HFFc6 (cell line): Measurements from ENCODE around the gene EFEMP2. TPM values are rescaled to one million over a fixed set of nuclear protein-coding genes. Genes with fewer than 3 reads are reported as not detected.

ENCODE experiments used
- DNase-seq: peaks from one replicate; pipeline ENCODE4 v3.0.0-alpha.2; 2018
- H3K27ac Mint-ChIP-seq: 2 replicates; pipeline ENCODE4 v1.8.0; 2020; ENCODE audit warnings: mild to moderate bottlenecking, mixed read lengths
- H3K27me3 Mint-ChIP-seq: 2 replicates; pipeline ENCODE4 v1.8.0; 2021; ENCODE audit warnings: mild to moderate bottlenecking, moderate library complexity, mixed read lengths; ENCODE audit not compliant: insufficient read depth
- H3K36me3 Mint-ChIP-seq: 2 replicates; pipeline ENCODE4 v1.8.0; 2021; ENCODE audit warnings: low read depth, mixed read lengths
- H3K4me1 Mint-ChIP-seq: 2 replicates; pipeline ENCODE4 v1.8.0; 2020; ENCODE audit warnings: low read depth, mixed read lengths
- H3K4me3 Mint-ChIP-seq: 2 replicates; pipeline ENCODE4 v1.8.0; 2020; ENCODE audit warnings: mild to moderate bottlenecking, moderate library complexity, mixed read lengths
- H3K9me3 Mint-ChIP-seq: 2 replicates; pipeline ENCODE4 v1.8.0; 2020; ENCODE audit warnings: mild to moderate bottlenecking, mixed read lengths
- total RNA-seq, 6 experiments: library from RNA; stranded (reverse); fragmentation: NEBNext Ultra II Directional; extraction: Animal tissue kit (Norgen Biotek cat#: 25700); gene quantifications; 2 replicates in 1 of 6; 3 replicates in 5 of 6; pipeline ENCODE4 v1.2.3, GENCODE V29; 2021
- TF ChIP-seq, protein P1 (sequence below): fragments of 200-600 bp; sonication (generic); IDR thresholded peaks from 2 replicates; pipeline ENCODE4 v1.5.0; 2021; ENCODE audit warnings: antibody characterized with exemption, mild to moderate bottlenecking

EFEMP2 gene
- total RNA-seq, 6 experiments from 2014 or later, result 318 to 359 (median 329) TPM

- H3K4me1 Mint-ChIP-seq, result peaks cover 68% of the 10 kb centered on the region
- H3K9me3 Mint-ChIP-seq, result peaks cover 12% of the 10 kb centered on the region
- peaks cover 40% of the 10 kb centered on the region for H3K36me3 Mint-ChIP-seq
- H3K27ac Mint-ChIP-seq, result peak overlapping the region; percentile 95
- peak overlapping the region; percentile 97 for H3K4me3 Mint-ChIP-seq
- peak; percentile 77 for DNase-seq
- peaks cover 47% of the 10 kb centered on the region for H3K27me3 Mint-ChIP-seq
- TF ChIP-seq, protein P1, sequence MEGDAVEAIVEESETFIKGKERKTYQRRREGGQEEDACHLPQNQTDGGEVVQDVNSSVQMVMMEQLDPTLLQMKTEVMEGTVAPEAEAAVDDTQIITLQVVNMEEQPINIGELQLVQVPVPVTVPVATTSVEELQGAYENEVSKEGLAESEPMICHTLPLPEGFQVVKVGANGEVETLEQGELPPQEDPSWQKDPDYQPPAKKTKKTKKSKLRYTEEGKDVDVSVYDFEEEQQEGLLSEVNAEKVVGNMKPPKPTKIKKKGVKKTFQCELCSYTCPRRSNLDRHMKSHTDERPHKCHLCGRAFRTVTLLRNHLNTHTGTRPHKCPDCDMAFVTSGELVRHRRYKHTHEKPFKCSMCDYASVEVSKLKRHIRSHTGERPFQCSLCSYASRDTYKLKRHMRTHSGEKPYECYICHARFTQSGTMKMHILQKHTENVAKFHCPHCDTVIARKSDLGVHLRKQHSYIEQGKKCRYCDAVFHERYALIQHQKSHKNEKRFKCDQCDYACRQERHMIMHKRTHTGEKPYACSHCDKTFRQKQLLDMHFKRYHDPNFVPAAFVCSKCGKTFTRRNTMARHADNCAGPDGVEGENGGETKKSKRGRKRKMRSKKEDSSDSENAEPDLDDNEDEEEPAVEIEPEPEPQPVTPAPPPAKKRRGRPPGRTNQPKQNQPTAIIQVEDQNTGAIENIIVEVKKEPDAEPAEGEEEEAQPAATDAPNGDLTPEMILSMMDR, result peak; percentile 33; the same call in 1 of the 2 replicates
These were observed 26.9 kb upstream of the EFEMP2 start for GRCh38 chr11:65899356-65900124.

- peaks cover 47% of the 10 kb centered on the region for H3K36me3 Mint-ChIP-seq
- DNase-seq, result no peak
- H3K9me3 Mint-ChIP-seq, result peaks cover 18% of the 10 kb centered on the region
- peaks cover 54% of the 10 kb centered on the region for H3K27me3 Mint-ChIP-seq
- peak overlapping the region; percentile 99 for H3K27ac Mint-ChIP-seq
- H3K4me1 Mint-ChIP-seq, result peaks cover 70% of the 10 kb centered on the region
- H3K4me3 Mint-ChIP-seq, result peak overlapping the region; percentile 97
- TF ChIP-seq, protein P1, result no peak
These were observed 26.2 kb upstream of the EFEMP2 start for GRCh38 chr11:65898656-65899355.

GRCh38 chr11:65897020-65897471 is 24.4 kb upstream of the EFEMP2 start:
- Mint-ChIP-seq H3K27me3 (peaks cover 72% of the 10 kb centered on the region), H3K27ac (peak overlapping the region; percentile 99), H3K4me1 (peaks cover 70% of the 10 kb centered on the region), H3K36me3 (peaks cover 59% of the 10 kb centered on the region), H3K4me3 (peak overlapping the region; percentile 97), H3K9me3 (peaks cover 18% of the 10 kb centered on the region)
- DNase-seq, result no peak
- TF ChIP-seq, protein P1, result no peak

DNA sequence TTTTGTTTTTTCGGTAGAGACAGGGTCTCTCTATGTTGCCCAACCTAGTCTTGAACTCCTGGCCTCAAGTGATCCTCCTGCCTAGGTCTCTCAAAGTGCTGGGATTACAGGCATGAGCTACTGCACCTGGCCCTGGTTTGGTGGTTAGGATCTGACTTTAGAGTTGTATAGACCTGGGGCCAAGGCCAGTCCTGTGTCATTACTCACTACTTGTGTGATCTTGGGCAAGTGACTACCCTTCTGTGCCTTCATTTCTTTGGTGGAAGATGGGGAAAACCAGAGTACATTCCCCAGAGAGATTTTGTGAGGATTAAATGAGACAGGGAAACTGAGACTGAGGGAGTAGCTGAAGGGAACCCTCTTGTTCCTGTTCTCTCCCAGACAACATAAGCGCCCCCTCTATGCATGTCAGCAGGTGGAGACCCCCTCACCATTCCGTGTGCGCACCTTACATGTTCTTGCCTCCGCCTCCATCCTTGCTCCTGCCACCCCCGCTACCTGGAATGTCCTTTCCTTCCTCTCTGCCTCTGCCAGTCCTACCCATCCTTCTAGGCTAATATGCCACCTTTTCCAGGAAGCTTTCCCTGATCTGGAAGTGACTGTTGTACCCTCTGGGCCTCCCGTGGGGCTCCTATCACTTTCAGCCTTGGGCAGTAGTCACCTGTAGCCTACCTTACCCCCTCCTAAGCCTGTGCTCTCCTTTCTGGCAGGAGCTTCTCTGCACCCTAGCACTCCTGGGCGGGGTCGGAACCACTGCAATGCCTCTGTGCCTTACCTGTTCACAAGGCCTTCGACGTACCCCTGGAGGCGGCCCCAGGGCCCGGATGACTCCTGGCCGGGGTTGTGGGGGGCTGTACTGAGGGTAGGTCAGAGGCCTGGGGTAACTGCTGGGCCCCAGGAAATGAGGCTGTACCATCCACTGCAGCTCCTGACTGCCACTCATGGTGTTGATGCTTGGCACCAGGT is 23.7 kb upstream of the EFEMP2 start:
- Mint-ChIP-seq H3K27ac (peak overlapping the region; percentile 99), H3K4me1 (peaks cover 65% of the 10 kb centered on the region), H3K9me3 (peaks cover 18% of the 10 kb centered on the region), H3K4me3 (peak overlapping the region; percentile 97), H3K36me3 (peaks cover 59% of the 10 kb centered on the region), H3K27me3 (peaks cover 79% of the 10 kb centered on the region)
- no peak for DNase-seq
- TF ChIP-seq, protein P1, result no peak

DNA sequence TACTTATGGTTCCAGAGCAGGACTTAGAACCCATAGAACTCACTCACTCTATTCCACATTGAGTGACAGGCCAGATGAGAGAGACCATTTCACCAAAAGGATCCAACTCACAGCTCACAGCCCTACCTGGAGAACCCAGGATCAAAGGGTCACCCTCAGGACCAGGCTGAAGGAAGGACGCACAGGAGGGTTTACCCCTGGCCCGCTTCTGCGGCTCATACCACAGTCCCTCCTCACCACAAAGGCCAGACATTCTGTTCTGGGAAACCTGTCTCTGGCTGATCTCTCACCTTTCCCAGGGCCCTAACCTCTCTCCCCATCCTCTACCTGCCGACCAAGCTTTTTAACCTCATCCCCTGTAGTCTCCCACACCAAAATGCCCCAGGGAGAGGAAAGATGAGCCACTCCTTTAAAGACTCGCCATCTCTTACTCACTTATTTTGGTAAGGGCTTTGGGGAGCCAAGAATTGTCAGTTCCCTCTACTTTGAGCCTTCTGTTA is 22.9 kb upstream of the EFEMP2 start:
- no peak for DNase-seq
- H3K4me3 Mint-ChIP-seq, result peak overlapping the region; percentile 97
- H3K9me3 Mint-ChIP-seq, result peaks cover 18% of the 10 kb centered on the region
- H3K27me3 Mint-ChIP-seq, result peaks cover 85% of the 10 kb centered on the region
- peaks cover 59% of the 10 kb centered on the region for H3K36me3 Mint-ChIP-seq
- peak overlapping the region; percentile 99 for H3K27ac Mint-ChIP-seq
- TF ChIP-seq, protein P1, result no peak
- H3K4me1 Mint-ChIP-seq, result peaks cover 57% of the 10 kb centered on the region
